HL-60 (cell line): ENCODE measurements around the gene RFK.
"Not testable (repeated sequence)": the region's sequence is repeated elsewhere in the genome, so short reads cannot be mapped to it uniquely, and the experiment has no call there.

Source experiments
- DNase-seq, 2 experiments: peaks; one replicate each; pipeline ENCODE4 v3.0.0-alpha.2; 2010 to 2020; ENCODE audit warnings: low read depth in 1 of 2, low spot score in 1 of 2
- H3K27ac ChIP-seq: fragments of 250-450 bp; sonication (Bioruptor Pico); replicated peaks from 2 replicates; pipeline ENCODE4 v1.5.1; 2020; ENCODE audit warnings: mild to moderate bottlenecking, moderate library complexity
- H3K27me3 ChIP-seq: fragments of 250-450 bp; sonication (Bioruptor Pico); 2 replicates; pipeline ENCODE4 v1.5.1; 2021; ENCODE audit warnings: mild to moderate bottlenecking, moderate library complexity; ENCODE audit not compliant: insufficient read depth, poor library complexity, severe bottlenecking
- H3K4me3 ChIP-seq: replicated peaks from 2 replicates; pipeline ENCODE4 v1.5.1; 2011; ENCODE audit warnings: mild to moderate bottlenecking, control low read depth, low read length; ENCODE audit not compliant: insufficient read depth
- CTCF ChIP-seq: IDR thresholded peaks from one replicate; pipeline ENCODE4 v1.5.1; 2011; ENCODE audit warnings: low read length, control low read depth, inconsistent platforms; ENCODE audit not compliant: insufficient read depth
- GABPA ChIP-seq: IDR thresholded peaks from 2 replicates; pipeline ENCODE4 v1.6.1; 2012; ENCODE audit warnings: low read depth
- POLR2AphosphoS5 ChIP-seq: IDR thresholded peaks from 2 replicates; pipeline ENCODE4 v1.6.1; 2012; ENCODE audit warnings: low read depth
- REST ChIP-seq: IDR thresholded peaks from 2 replicates; pipeline ENCODE4 v1.6.1; 2012; ENCODE audit warnings: low read depth; ENCODE audit not compliant: insufficient replicate concordance
- SPI1 ChIP-seq: IDR thresholded peaks from 2 replicates; pipeline ENCODE4 v1.6.1; 2012; ENCODE audit warnings: low read depth, mild to moderate bottlenecking, borderline replicate concordance

RFK gene

GRCh38 chr9:76437017-76437699 lies 42.9 kb upstream of the RFK start:
- H3K4me3 ChIP-seq, H3K27ac ChIP-seq, DNase-seq, H3K27me3 ChIP-seq: not testable (repeated sequence)

- H3K27ac ChIP-seq, DNase-seq, H3K27me3 ChIP-seq: not testable (repeated sequence)
Measured at GRCh38 chr9:76434897-76435296, 40.7 kb upstream of the RFK start.

GRCh38 chr9:76433836-76434235 lies 39.6 kb upstream of the RFK start:
- no peak for DNase-seq
- no peak overlapping the region for H3K4me3 ChIP-seq
- no peak for TF ChIP-seq CTCF
- TF ChIP-seq REST: no peak
- TF ChIP-seq POLR2AphosphoS5: no peak
- no peak for TF ChIP-seq GABPA
- no peak for TF ChIP-seq SPI1
- no peaks in the 10 kb centered on the region for H3K27me3 ChIP-seq
- H3K27ac ChIP-seq: no peak overlapping the region

More at GRCh38 chr9:76434897-76435296, 40.7 kb upstream of the RFK start:
- not testable (repeated sequence) for H3K4me3 ChIP-seq

- H3K4me3 ChIP-seq: no peak overlapping the region
- no peak overlapping the region for H3K27ac ChIP-seq
- DNase-seq: no peak
- TF ChIP-seq CTCF (no peak), POLR2AphosphoS5 (no peak), GABPA (no peak), SPI1 (no peak), REST (no peak)
- no peaks in the 10 kb centered on the region for H3K27me3 ChIP-seq
Measured at GRCh38 chr9:76433406-76433805, 39.2 kb upstream of the RFK start.

GRCh38 chr9:76431601-76432000 lies 37.4 kb upstream of the RFK start:
- H3K27ac ChIP-seq: no peak overlapping the region
- no peak for DNase-seq
- no peaks in the 10 kb centered on the region for H3K27me3 ChIP-seq
- TF ChIP-seq REST: no peak
- no peak for TF ChIP-seq CTCF
- TF ChIP-seq GABPA: no peak
- no peak for TF ChIP-seq SPI1
- TF ChIP-seq POLR2AphosphoS5: no peak
- no peak overlapping the region for H3K4me3 ChIP-seq
